ENCODE measurements around the gene PRRX2.
"Not testable (repeated sequence)": the region's sequence is repeated elsewhere in the genome, so short reads cannot be mapped to it uniquely, and the experiment has no call there.

PRRX2 gene

DNA sequence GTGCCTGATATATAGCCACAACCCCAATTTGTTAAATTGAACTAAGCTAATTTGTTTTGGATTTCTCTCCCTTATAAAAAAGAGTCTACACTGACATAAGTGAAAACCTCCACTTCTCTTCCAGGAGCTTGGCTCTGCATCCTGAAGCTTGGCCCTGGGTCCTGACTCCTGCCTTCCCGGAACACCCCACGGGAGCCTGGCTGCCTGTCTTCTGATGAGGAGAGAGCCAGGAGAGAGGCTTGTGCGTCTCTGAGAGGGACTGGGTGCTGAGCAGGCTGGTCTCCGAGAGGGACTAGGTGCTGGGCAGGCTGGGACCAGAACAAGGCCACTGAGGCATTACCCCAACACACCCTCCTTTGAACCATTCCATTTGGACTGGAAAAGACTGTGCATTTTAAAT, 93.9 kb downstream of the PRRX2 start:
- no peak for DNase-seq (ENCODE audit: low read depth in 2 of 2)

DNA sequence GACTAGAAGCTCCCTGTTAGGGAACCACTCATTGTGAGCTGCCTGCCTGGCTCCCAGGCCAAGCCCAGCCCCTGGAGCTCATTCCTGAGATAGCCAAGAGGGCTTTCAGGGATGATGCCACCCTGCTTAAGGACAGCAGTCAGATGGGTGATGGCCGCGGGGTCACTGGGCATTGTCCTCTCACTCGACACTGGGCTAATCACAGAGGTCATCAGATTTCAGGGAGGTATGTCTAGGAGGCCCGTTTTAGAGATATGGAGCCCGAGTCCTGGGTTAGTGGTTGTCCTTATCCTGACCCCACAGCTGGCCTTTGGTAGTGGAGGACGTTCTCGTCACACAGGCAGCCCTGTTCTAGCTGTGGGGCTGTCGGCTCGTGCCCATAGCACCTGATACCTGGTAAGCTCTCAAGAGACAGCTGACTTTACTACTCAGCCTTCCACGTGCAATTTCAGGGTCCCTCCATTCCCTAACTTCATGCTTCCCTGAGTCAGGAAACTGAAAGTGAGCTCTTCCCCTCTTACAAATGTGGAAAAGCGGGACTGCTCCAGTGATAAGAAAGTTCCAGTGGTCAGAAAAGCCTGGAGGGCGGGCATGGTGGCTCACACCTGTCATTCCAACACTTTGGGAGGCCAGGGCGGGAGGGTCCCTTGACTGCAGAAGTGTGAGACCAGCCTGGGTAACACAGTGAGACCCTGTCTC, 94.5 kb downstream of the PRRX2 start:
- DNase-seq (ENCODE audit: low read depth in 2 of 2), result no peak

DNA sequence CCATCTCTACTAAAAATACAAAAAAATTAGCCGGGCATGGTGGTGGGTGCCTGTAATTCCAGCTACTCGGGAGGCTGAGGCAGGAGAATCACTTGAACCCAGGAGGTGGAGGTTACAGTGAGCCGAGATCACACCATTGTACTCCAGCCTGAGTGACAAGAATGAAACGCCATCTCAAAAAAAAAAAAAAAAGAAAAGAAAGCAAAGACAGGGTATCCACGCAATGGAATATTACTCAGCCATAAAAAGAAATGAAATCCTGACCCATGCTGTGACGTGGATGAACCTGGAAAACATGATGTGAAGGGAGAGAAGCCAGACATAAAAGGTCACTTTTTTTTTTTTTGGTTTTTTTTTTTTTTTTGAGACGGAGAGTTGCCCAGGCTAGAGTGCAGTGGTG, 95.3 kb downstream of the PRRX2 start:
- not testable (repeated sequence) for DNase-seq (ENCODE audit: low read depth in 2 of 2)

DNA sequence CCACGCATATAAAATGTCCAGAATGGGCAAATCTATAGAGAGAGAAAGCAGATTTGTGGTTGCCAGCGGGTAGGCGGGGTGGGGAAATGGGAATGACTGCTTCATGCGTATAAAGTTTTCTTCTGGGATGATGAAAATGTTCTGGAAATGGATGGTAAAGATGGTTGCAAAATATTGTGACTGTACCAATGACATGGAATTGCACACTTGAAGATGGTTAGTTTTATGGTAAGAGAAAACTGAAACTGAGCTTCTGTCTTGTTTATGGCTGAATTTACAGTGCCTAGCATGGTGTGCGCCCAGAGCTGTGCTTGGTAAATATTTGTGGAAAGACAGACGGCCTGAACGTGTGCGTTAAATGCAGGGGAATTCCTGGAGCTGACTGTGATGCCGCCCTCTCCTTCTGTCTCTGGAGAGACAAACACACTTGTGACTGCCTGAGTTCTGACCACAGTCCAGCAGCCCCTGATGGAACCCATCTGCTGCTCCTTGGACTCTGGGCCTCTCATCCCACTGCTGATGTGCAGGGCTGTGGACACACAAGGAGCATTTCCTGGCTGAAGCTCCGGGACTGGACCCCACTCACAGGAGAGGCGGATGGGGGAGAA, 96.0 kb downstream of the PRRX2 start:
- no peak for DNase-seq (ENCODE audit: low read depth in 2 of 2)

DNA sequence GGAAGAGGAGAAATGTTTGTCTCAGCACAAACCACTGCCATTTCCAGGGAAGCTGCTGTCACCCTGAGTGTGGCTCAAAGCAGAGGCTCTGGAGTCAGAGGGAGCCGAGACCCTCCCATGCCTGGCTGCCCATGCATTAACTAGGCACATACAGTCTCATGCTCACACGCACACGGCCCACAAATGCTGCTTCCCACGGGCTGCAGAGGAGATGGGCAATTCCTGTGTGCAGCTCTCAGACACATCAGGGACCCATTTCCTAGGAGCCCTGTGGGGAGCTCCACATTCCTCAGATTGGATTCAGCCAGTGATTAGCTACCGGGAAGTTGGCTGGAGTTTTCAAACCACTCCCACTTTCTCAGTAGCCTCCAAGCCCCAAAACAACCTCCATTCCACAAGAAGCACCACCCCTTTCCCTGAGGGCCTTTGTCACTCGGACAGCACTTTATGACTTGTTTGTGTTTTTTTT, 96.5 kb downstream of the PRRX2 start:
- no peak for DNase-seq (ENCODE audit: low read depth in 2 of 2)

DNA sequence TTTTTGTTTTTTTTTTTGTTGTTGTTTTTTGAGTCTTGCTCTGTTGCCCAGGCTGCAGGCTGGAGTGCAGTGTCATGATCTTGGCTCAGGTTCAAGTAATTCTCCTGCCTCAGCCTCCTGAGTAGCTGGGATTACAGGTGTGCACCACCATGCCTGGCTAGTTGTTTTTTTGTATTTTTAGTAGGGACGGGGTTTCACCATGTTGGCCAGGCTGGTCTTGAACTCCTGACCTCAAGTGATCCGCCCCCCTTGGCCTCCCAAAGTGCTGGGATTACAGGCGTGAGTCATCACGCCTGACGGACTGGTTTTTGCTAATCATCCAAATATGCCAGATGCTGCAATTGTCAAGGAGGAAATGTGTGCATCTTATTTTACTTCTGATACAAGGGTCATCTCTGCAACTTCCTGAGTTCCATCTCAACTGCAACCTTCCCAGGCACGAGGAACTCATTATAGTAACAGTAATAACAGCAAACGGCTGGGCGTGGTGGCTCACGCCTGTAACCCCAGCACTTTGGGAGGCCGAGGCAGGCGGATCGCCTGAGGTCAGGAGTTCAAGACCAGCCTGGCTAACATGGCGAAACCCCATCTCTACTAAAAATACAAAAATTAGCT, 97.0 kb downstream of the PRRX2 start:
- not testable (repeated sequence) for DNase-seq (ENCODE audit: low read depth in 2 of 2)

DNA sequence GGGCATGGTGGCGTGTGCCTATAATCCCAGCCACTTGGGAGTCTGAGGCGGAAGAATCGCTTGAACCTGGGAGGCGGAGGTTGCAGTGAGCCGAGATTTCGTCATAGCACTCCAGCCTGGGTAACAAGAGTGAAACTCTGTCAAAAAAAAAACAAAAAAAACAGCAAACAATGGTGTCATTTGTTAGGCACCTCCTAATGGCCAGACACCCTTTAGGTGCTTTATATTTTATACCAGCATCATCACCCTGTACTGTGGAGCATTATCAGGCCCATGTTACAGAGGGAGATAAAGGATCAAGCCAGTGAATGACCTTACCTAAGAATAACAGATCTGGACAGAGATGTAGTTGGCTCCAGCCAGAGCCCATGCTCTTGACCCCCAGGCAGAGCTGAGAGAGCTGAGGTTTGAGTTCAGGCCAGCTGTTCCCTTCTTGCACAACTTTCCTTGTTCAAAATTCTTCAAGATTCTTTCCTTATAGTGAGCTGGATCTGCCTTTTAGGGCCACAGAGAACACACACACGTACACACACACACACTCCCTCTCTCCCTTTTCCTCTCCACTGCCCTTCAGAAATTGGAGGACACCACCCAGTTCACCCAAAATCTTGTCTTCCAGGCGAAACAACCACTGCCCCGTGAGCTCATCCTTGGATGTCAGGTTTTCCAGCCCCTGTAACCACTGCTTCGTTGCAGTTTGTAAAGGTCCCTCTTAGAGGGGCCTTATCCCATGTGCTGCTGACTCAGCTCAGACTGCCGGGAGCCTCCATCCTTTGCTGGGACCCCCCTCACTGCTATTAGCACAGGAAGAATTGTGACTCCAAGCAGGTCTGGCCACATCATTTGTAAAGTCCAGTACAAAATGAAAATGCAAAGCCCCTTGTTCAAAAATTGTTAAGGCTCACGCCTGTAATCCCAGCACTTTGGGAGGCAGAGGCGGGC, 97.8 kb downstream of the PRRX2 start:
- DNase-seq (ENCODE audit: low read depth in 2 of 2), result no peak

DNA sequence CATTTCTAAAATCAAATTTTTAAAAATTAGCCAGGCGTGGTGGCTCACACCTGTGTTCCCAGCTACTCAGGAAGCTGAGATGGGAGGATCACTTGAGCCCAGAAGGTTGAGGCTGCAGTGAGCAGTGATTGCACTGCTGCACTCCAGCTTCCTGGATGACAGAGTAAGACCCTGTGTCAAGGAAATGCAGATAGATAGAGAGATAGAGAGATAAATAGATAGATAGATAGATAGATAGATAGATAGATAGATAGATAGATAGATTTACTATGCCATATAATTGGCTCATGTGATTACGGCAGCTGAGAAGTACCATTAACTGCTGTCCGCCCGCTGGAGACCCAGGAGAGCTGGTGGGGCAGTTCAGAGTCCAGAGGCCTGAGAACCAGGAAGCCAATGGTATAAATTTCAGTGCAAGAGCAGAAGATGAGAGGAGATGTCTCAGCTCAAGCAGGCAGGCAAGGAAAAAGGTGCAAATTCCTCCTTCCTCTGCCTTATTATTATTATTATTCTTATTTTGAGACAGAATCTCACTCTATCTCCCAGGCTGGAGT, 100.4 kb downstream of the PRRX2 start:
- no peak for DNase-seq (ENCODE audit: low read depth in 2 of 2)

DNA sequence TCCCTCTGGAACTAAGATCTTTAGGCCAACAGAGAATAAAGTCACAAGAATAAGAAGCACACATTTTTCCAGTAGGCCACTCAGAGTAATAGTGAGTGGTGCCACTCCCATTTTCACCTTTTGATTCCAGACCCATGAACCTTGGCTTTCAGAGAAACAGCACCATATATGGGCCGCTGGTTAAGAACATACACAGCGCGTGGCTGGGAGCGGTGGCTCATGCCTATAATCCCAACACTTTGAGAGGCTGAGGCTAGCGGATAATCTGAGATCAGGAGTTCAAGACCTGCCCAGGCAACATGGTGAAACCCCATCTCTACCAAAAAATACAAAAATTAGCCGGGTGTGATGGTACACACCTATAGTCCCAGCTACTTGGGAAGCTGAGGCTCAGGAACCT, 103.0 kb downstream of the PRRX2 start:
- no peak for DNase-seq (ENCODE audit: low read depth in 2 of 2)

DNA sequence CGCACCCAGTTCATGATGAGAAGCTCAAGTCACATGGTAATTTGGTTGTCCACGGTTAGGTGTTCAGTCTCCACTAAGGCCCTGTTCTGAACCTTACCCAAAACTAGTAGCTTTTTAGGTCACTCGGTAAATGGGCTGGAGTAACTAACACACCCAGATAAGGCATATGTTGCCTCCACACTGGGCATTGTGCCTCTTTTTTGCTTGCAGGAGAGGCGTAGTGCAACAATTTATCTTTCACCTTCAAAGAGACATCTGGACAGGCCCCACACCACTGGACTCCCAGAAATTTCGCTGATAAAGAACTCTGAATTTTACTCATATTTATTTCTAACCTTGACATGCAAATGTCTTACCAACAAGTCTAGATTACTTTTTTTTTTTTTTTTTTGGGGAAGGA, 104.2 kb downstream of the PRRX2 start:
- DNase-seq (ENCODE audit: low read depth in 2 of 2), result no peak

DNA sequence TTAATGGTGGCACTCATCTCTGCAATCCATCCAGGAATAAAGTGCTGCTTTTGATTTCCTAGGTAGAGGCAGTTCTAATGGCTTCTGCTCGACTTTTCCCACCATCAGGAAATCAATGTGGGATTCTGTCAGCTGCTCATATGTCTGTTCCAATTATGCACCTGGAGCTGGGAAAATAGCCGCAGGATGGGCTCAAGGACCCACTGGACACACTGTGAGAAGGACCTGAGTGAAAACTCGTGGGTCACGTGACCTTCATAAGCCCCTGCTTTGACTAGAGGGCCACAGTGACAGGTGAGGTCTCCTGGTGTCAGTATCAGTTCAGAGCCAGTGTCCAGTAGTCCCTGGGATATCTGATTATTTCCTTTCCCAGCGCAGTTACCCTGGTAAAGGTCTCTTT, 105.3 kb downstream of the PRRX2 start:
- no peak for DNase-seq (ENCODE audit: low read depth in 2 of 2)

Measured in stimulated activated CD4-positive, alpha-beta T cell treated with anti-CD3 and anti-CD28 coated beads, Interleukin-15, amount 100 ng/mL, for 48 hours (primary cell).